B cell (primary cell): ENCODE results near the gene MAPK1. TPM values are rescaled to one million over a fixed set of nuclear protein-coding genes. Genes with fewer than 3 reads are reported as not detected.
A peak's percentile ranks its signal among the peaks of the same experiment; 100 is the strongest.

ENCODE experiments used
- ATAC-seq: fragments of 200-7000 bp; cut with Tn5 transposase; one replicate; pipeline ENCODE4 v1.10.0; 2021; ENCODE audit warnings: low read depth, mild to moderate bottlenecking, moderate number of reproducible peaks, moderate library complexity
- CTCF ChIA-PET: fragments of 350-600 bp; sonication (Branson Sonifier 250); formaldehyde crosslinking; loops from one replicate; lab custom pipeline; 2021; ENCODE audit warnings: antibody characterized with exemption, inconsistent platforms; lab: Charles Lee
- POLR2A ChIA-PET: fragments of 350-600 bp; sonication (Branson Sonifier 250); formaldehyde crosslinking; loops from one replicate; lab custom pipeline; 2021; ENCODE audit warnings: antibody characterized with exemption; lab: Charles Lee
- DNase-seq: peaks from one replicate; pipeline ENCODE4 v3.0.0; 2013
- H2AFZ ChIP-seq: 2 replicates; pipeline ENCODE4 v1.6.1; 2012; ENCODE audit warnings: mild to moderate bottlenecking, low read depth, low read length; ENCODE audit not compliant: insufficient read depth, poor library complexity, severe bottlenecking
- H3K27ac ChIP-seq, 2 donors: 1 replicate in 1 of 2; 2 replicates in 1 of 2; pipeline ENCODE4 v1.5.1; 2012 to 2013; ENCODE audit warnings: low read length in 2 of 2, mild to moderate bottlenecking in 2 of 2, moderate library complexity in 1 of 2
- H3K27me3 ChIP-seq, 4 experiments: fragments of 200-600 bp in 1 of 4; sonication (generic) in 1 of 4; replicated peaks in 1 of 4; 1 replicate in 2 of 4; 2 replicates in 2 of 4; pipeline versions ENCODE4 v1.6.1 to v1.7.0; 2013 to 2016; ENCODE audit warnings: low read length in 3 of 4, mild to moderate bottlenecking in 2 of 4, mixed read lengths in 1 of 4, moderate library complexity in 1 of 4; ENCODE audit not compliant: insufficient read depth in 4 of 4, control insufficient read depth in 3 of 4; ENCODE audit errors: control extremely low read depth in 1 of 4
- H3K36me3 ChIP-seq, 2 experiments: replicated peaks in 1 of 2; 1 replicate in 1 of 2; 2 replicates in 1 of 2; pipeline versions ENCODE4 v1.6.1 to v1.7.1; 2013; ENCODE audit warnings: low read length in 1 of 2; ENCODE audit not compliant: insufficient read depth in 2 of 2, control insufficient read depth in 1 of 2; ENCODE audit errors: control extremely low read depth in 1 of 2, extremely low read depth in 1 of 2
- H3K4me1 ChIP-seq, 2 donors: fragments of 200-600 bp in 1 of 2; sonication (generic) in 1 of 2; 1 replicate in 1 of 2; 2 replicates in 1 of 2; pipeline versions ENCODE4 v1.5.1 to v1.6.1; 2013 to 2017; ENCODE audit warnings: low read length in 2 of 2; ENCODE audit not compliant: control insufficient read depth in 2 of 2, insufficient read depth in 2 of 2
- H3K4me2 ChIP-seq: replicated peaks from 2 replicates; pipeline ENCODE3; 2012; ENCODE audit warnings: mild to moderate bottlenecking, low read depth, low read length; ENCODE audit not compliant: poor library complexity, severe bottlenecking
- H3K4me3 ChIP-seq, 5 experiments: fragments of 200-600 bp in 1 of 5; sonication (generic) in 1 of 5; 1 replicate in 3 of 5; 2 replicates in 2 of 5; pipeline versions ENCODE4 v1.5.1 to v1.7.0; 2011 to 2016; ENCODE audit warnings: low read length in 4 of 5, mild to moderate bottlenecking in 4 of 5, low read depth in 2 of 5, control low read depth in 1 of 5, moderate library complexity in 1 of 5; ENCODE audit not compliant: insufficient read depth in 1 of 5; ENCODE audit errors: control extremely low read depth in 1 of 5, extremely low read depth in 1 of 5
- H3K79me2 ChIP-seq: fragments of 200-600 bp; sonication (generic); one replicate; pipeline ENCODE4 v1.6.0; 2016; ENCODE audit warnings: low read length; ENCODE audit not compliant: control insufficient read depth, insufficient read depth
- H3K9ac ChIP-seq: fragments of 200-600 bp; sonication (generic); 2 replicates; pipeline ENCODE4 v1.6.1; 2017; ENCODE audit warnings: mild to moderate bottlenecking, low read length, moderate library complexity
- H3K9me3 ChIP-seq, 3 donors: one replicate each; pipeline versions ENCODE4 v1.6.1 to v1.7.1; 2013; ENCODE audit warnings: low read length in 2 of 3; ENCODE audit not compliant: control insufficient read depth in 2 of 3, insufficient read depth in 1 of 3; ENCODE audit errors: control extremely low read depth in 1 of 3
- H4K20me1 ChIP-seq: 2 replicates; pipeline ENCODE4 v1.6.0; 2012; ENCODE audit warnings: mild to moderate bottlenecking, low read length; ENCODE audit not compliant: insufficient read depth, control insufficient read depth, poor library complexity, severe bottlenecking
- H3K27ac Mint-ChIP-seq: one replicate; pipeline ENCODE4 v1.8.0; 2021; ENCODE audit warnings: mixed read lengths
- H3K27me3 Mint-ChIP-seq: one replicate; pipeline ENCODE4 v1.8.0; 2021; ENCODE audit warnings: mixed read lengths
- H3K4me1 Mint-ChIP-seq: one replicate; pipeline ENCODE4 v1.8.0; 2021; ENCODE audit warnings: mixed read lengths
- H3K4me3 Mint-ChIP-seq: one replicate; pipeline ENCODE4 v1.8.0; 2021; ENCODE audit warnings: mixed read lengths
- H3K9me3 Mint-ChIP-seq: one replicate; pipeline ENCODE4 v1.8.0; 2022; ENCODE audit warnings: mixed read lengths; ENCODE audit not compliant: insufficient read depth
- EZH2 ChIP-seq: IDR thresholded peaks from 2 replicates; pipeline ENCODE4 v1.6.1; 2012; ENCODE audit warnings: borderline replicate concordance, low read depth, mild to moderate bottlenecking, moderate library complexity, low read length; ENCODE audit not compliant: insufficient read depth, poor library complexity, severe bottlenecking
- whole genome bisulfite sequencing: methylation state at CpG from one replicate; pipeline ENCODE4 v1.1.5; 2013; ENCODE audit warnings: missing lambda C conversion rate; ENCODE audit not compliant: insufficient coverage; 5-methylcytosine and 5-hydroxymethylcytosine counted together
- intact Hi-C: fragments of 100-400 bp; cut with micrococcal nuclease; formaldehyde crosslinking; loops from one replicate; pipeline ENCODE4 v1.10.0; 2022
- polyA plus RNA-seq: library from polyadenylated mRNA; depleted of rRNA; stranded (reverse); fragments of >200 nt; gene quantifications from 2 replicates; pipeline ENCODE4 v1.2.3, GENCODE V29; 2012
- total RNA-seq, 2 donors: library from RNA; stranded (reverse); fragments of 120-200 nt in 1 of 2; gene quantifications; 1 replicate in 1 of 2; 2 replicates in 1 of 2; pipeline versions ENCODE4 v1.2.3 to v1.2.4, GENCODE V29; 2013 to 2022
- TF ChIP-seq, protein P1 (sequence below): fragments of 200-600 bp; IDR thresholded peaks from one replicate; pipeline ENCODE4 v1.8.0; 2022; ENCODE audit warnings: antibody characterized with exemption, mild to moderate bottlenecking

Gene MAPK1
- total and polyA plus RNA-seq, 2 donors (not counting 1 experiment from before 2014, with no cell fraction given): 24.0 to 155 TPM

DNA sequence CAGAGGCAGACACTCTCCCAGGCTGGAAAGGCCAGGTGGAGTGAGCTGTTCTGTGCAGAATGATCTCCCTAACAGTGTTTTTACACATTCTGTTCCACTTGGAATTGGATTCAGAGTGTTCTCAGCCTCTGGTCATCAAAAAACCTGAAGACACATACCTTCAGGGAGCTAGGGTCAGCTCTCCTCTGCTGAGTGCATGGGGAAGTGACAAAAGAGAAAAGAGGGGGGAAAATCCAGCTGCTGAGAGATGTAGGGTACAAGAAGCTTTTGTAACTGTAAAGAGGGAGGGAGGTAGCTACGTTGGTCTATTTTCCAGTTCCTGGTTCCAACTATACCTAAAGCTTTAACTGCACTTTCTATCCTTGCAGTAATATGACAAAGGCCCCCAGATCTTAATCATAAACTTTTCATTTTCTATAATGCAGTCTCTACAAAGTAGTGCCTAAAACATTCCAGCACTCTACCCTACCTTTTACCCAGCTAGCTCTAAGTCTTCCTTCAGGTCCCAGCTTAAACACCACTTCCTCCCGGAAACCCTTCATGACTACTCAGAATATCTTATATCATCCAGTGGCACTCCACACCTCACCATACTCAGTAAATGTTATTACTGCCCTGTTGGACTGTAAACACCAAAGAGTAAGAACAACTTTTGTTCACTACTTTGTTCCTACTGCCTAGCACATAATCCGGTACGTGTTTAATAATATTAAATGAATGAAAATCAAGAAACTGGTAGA is 9.2 kb downstream of the MAPK1 start:
- Mint-ChIP-seq H3K27me3 (no peaks in the 10 kb centered on the region), H3K4me1 (peaks cover 82% of the 10 kb centered on the region), H3K9me3 (no peaks in the 10 kb centered on the region), H3K4me3 (peak overlapping the region; percentile 24), H3K27ac (peak overlapping the region; percentile 51)
- intact Hi-C loops: no loop called here
- TF ChIP-seq, protein P1, sequence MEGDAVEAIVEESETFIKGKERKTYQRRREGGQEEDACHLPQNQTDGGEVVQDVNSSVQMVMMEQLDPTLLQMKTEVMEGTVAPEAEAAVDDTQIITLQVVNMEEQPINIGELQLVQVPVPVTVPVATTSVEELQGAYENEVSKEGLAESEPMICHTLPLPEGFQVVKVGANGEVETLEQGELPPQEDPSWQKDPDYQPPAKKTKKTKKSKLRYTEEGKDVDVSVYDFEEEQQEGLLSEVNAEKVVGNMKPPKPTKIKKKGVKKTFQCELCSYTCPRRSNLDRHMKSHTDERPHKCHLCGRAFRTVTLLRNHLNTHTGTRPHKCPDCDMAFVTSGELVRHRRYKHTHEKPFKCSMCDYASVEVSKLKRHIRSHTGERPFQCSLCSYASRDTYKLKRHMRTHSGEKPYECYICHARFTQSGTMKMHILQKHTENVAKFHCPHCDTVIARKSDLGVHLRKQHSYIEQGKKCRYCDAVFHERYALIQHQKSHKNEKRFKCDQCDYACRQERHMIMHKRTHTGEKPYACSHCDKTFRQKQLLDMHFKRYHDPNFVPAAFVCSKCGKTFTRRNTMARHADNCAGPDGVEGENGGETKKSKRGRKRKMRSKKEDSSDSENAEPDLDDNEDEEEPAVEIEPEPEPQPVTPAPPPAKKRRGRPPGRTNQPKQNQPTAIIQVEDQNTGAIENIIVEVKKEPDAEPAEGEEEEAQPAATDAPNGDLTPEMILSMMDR: no peak
- no peak for TF ChIP-seq EZH2
- no peak overlapping the region for H3K4me3 ChIP-seq
- peaks cover 3 to 4% of the 10 kb centered on the region in 2 experiments for H3K36me3 ChIP-seq
- DNase-seq (no peak), ATAC-seq (no peak)
- peak overlapping the region in 1 of 2 donors; percentile 13 for H3K27ac ChIP-seq
- peak overlapping the region; percentile 31 for H3K4me2 ChIP-seq
- peaks cover 46 to 58% of the 10 kb centered on the region in 2 donors for H3K4me1 ChIP-seq
- H2AFZ ChIP-seq: no peak overlapping the region
- H3K79me2 ChIP-seq: peaks cover 100% of the 10 kb centered on the region
- peaks cover 85% of the 10 kb centered on the region for H4K20me1 ChIP-seq
- no peaks in the 10 kb centered on the region for H3K27me3 ChIP-seq
- WGBS: 50% methylated on average over 1 of the region's 4 CpGs
- no peaks in the 10 kb centered on the region for H3K9me3 ChIP-seq
- ChIA-PET POLR2A (no interaction called here), CTCF (interaction anchor here (1.2 to 1.4 kb wide), 2 partner anchors 9 to 128 kb away, joined by 3 to 5 read pairs; partner anchors contain the start of gene MAPK1)
- peak overlapping the region; percentile 25 for H3K9ac ChIP-seq

DNA sequence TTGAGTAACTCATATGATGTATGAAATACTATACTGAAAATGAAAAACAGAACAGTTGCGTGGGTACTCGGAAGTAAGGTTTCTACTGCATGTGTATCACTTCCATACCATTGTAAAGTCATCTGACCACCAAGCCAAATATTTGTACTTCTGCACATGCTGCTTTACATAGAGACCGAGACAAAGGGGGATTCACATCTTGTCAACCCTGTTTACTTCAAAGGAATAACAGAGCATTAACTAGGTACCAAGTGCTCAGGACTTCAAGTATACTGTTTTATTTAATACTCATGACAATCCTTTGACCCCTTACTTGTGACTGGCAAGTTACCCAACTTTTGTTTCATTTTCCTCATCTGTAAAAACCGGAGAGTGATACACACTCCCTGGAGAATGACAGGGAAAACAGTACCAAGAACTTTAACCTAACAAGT is 9.9 kb downstream of the MAPK1 start:
- CTCF ChIA-PET: interaction anchor here (1.2 to 1.4 kb wide), 2 partner anchors 10 to 128 kb away, joined by 3 to 5 read pairs; partner anchors contain the start of gene MAPK1
- Histone ChIP-seq H3K4me3 (no peak overlapping the region), H3K27ac (peak overlapping the region in 1 of 2 donors; percentile 13), H3K4me2 (peak overlapping the region; percentile 31), H3K4me1 (peaks cover 41 to 53% of the 10 kb centered on the region in 2 donors), H3K9ac (no peak overlapping the region), H2AFZ (no peak overlapping the region), H4K20me1 (peaks cover 78% of the 10 kb centered on the region), H3K27me3 (no peaks in the 10 kb centered on the region), H3K79me2 (peaks cover 100% of the 10 kb centered on the region), H3K9me3 (no peaks in the 10 kb centered on the region), H3K36me3 (peaks cover 0 to 3% of the 10 kb centered on the region in 2 experiments)
- intact Hi-C loops: no loop called here
- peak; percentile 62 for ATAC-seq
- H3K9me3 Mint-ChIP-seq: no peaks in the 10 kb centered on the region
- DNase-seq: peak; percentile 60
- peak overlapping the region; percentile 24 for H3K4me3 Mint-ChIP-seq
- H3K4me1 Mint-ChIP-seq: peaks cover 82% of the 10 kb centered on the region
- TF ChIP-seq, protein P1: no peak
- no peak for TF ChIP-seq EZH2
- H3K27me3 Mint-ChIP-seq: no peaks in the 10 kb centered on the region
- WGBS: 83% methylated on average over 1 of the region's 4 CpGs
- H3K27ac Mint-ChIP-seq: peak overlapping the region; percentile 51
- POLR2A ChIA-PET: interaction anchor here (0.7 kb wide), 1 partner anchor 39 kb away, joined by 4 read pairs; no protein-coding TSS in a partner anchor
